ENCODE measurements around the gene MS4A14. TPM values are rescaled to one million over a fixed set of nuclear protein-coding genes. Genes with fewer than 3 reads are reported as not detected.

The MS4A14 gene
- polyA plus RNA-seq, 6 donors from 2014 or later: 0.43 to 1.8 (median 0.64) TPM; not detected in 1

- ATAC-seq (ENCODE audit: low read depth in 2 of 2) (no peak), DNase-seq (no peak)
- H3K27ac Mint-ChIP-seq: peak overlapping the region in 3 of 6 donors; percentile 12 to 99 (median 79)
- no peak overlapping the region for H3K4me3 Mint-ChIP-seq
- H3K36me3 Mint-ChIP-seq: peaks cover 11 to 20% of the 10 kb centered on the region in 2 donors
- H3K4me1 Mint-ChIP-seq: peaks cover 53 to 94% (median 89%) of the 10 kb centered on the region in 3 donors
- no peaks in the 10 kb centered on the region for H3K27me3 Mint-ChIP-seq
- peaks cover 0 to 12% (median 3%) of the 10 kb centered on the region in 7 donors for H3K9me3 Mint-ChIP-seq
These were observed 25.9 kb upstream of the MS4A14 start for GRCh38 chr11:60370252-60370810.

- Mint-ChIP-seq H3K36me3 (peaks cover 11 to 20% of the 10 kb centered on the region in 2 donors), H3K9me3 (peaks cover 0 to 12% (median 3%) of the 10 kb centered on the region in 7 donors), H3K4me3 (no peak overlapping the region), H3K4me1 (peaks cover 55 to 94% (median 90%) of the 10 kb centered on the region in 3 donors), H3K27ac (peak overlapping the region in 4 of 6 donors; percentile 12 to 99 (median 61)), H3K27me3 (no peaks in the 10 kb centered on the region)
- no peak for DNase-seq
- no peak for ATAC-seq (ENCODE audit: low read depth in 2 of 2)
These were observed 25.4 kb upstream of the MS4A14 start for GRCh38 chr11:60370811-60371298.

- no peak for DNase-seq
- ATAC-seq (ENCODE audit: low read depth in 2 of 2): no peak
- Mint-ChIP-seq H3K4me3 (no peak overlapping the region), H3K27me3 (no peaks in the 10 kb centered on the region), H3K27ac (peak overlapping the region in 2 of 6 donors; percentile 12 to 99), H3K4me1 (peaks cover 58 to 94% (median 90%) of the 10 kb centered on the region in 3 donors), H3K9me3 (peaks cover 0 to 12% (median 3%) of the 10 kb centered on the region in 7 donors), H3K36me3 (peaks cover 11 to 22% of the 10 kb centered on the region in 2 donors)
These were observed 24.9 kb upstream of the MS4A14 start for GRCh38 chr11:60371386-60371785.

GRCh38 chr11:60371854-60372253, 24.4 kb upstream of the MS4A14 start:
- no peak for ATAC-seq (ENCODE audit: low read depth in 2 of 2)
- Mint-ChIP-seq H3K4me1 (peaks cover 63 to 94% (median 93%) of the 10 kb centered on the region in 3 donors), H3K4me3 (peak overlapping the region in 2 of 8 donors; percentile 9 to 16), H3K27ac (peak overlapping the region in 3 of 6 donors; percentile 6 to 99 (median 68)), H3K9me3 (peaks cover 0 to 12% (median 3%) of the 10 kb centered on the region in 7 donors), H3K27me3 (no peaks in the 10 kb centered on the region), H3K36me3 (peaks cover 11 to 27% of the 10 kb centered on the region in 2 donors)
- DNase-seq: no peak

- no peaks in the 10 kb centered on the region for H3K27me3 Mint-ChIP-seq
- H3K9me3 Mint-ChIP-seq: peaks cover 0 to 9% (median 3%) of the 10 kb centered on the region in 7 donors
- DNase-seq (no peak), ATAC-seq (ENCODE audit: low read depth in 2 of 2) (no peak)
- peaks cover 11 to 27% of the 10 kb centered on the region in 2 donors for H3K36me3 Mint-ChIP-seq
- peaks cover 66 to 94% (median 93%) of the 10 kb centered on the region in 3 donors for H3K4me1 Mint-ChIP-seq
- peak overlapping the region in 3 of 6 donors; percentile 0 to 41 (median 18) for H3K27ac Mint-ChIP-seq
- peak overlapping the region in 1 of 8 donors; percentile 8 for H3K4me3 Mint-ChIP-seq
These were observed 23.5 kb upstream of the MS4A14 start for GRCh38 chr11:60372767-60373166.

GRCh38 chr11:60375316-60375715, 20.9 kb upstream of the MS4A14 start:
- DNase-seq: no peak
- H3K4me1 Mint-ChIP-seq: peaks cover 74 to 94% (median 94%) of the 10 kb centered on the region in 3 donors
- peaks cover 0 to 5% (median 0%) of the 10 kb centered on the region in 7 donors for H3K9me3 Mint-ChIP-seq
- H3K27ac Mint-ChIP-seq: peak overlapping the region in 3 of 6 donors; percentile 21 to 99 (median 83)
- H3K27me3 Mint-ChIP-seq: no peaks in the 10 kb centered on the region
- peaks cover 2 to 26% of the 10 kb centered on the region in 2 donors for H3K36me3 Mint-ChIP-seq
- ATAC-seq (ENCODE audit: low read depth in 2 of 2): no peak
- peak overlapping the region in 3 of 8 donors; percentile 7 to 52 (median 41) for H3K4me3 Mint-ChIP-seq

GRCh38 chr11:60376601-60377000, 19.7 kb upstream of the MS4A14 start:
- peaks cover 0 to 5% (median 0%) of the 10 kb centered on the region in 7 donors for H3K9me3 Mint-ChIP-seq
- peak overlapping the region; percentile 99 to 100 (median 99) for H3K27ac Mint-ChIP-seq
- DNase-seq (no peak), ATAC-seq (ENCODE audit: low read depth in 2 of 2) (no peak)
- no peaks in the 10 kb centered on the region for H3K27me3 Mint-ChIP-seq
- peaks cover 9 to 23% of the 10 kb centered on the region in 2 donors for H3K36me3 Mint-ChIP-seq
- H3K4me3 Mint-ChIP-seq: peak overlapping the region in 6 of 8 donors; percentile 1 to 90 (median 66)
- peaks cover 70 to 94% (median 91%) of the 10 kb centered on the region in 3 donors for H3K4me1 Mint-ChIP-seq

GRCh38 chr11:60377401-60378136, 18.7 kb upstream of the MS4A14 start:
- peaks cover 0 to 5% (median 0%) of the 10 kb centered on the region in 7 donors for H3K9me3 Mint-ChIP-seq
- DNase-seq: peak; percentile 77
- ATAC-seq (ENCODE audit: low read depth in 2 of 2): peak; percentile 76 to 83
- H3K36me3 Mint-ChIP-seq: peaks cover 9 to 27% of the 10 kb centered on the region in 2 donors
- peak overlapping the region; percentile 68 to 95 (median 88) for H3K4me3 Mint-ChIP-seq
- peak overlapping the region; percentile 99 to 100 (median 99) for H3K27ac Mint-ChIP-seq
- H3K4me1 Mint-ChIP-seq: peaks cover 71 to 93% (median 92%) of the 10 kb centered on the region in 3 donors
- H3K27me3 Mint-ChIP-seq: no peaks in the 10 kb centered on the region

- H3K27ac Mint-ChIP-seq: peak within 1 kb of the TSS; percentile 99 to 100 (median 99)
- H3K4me3 Mint-ChIP-seq: peak within 1 kb of the TSS; percentile 68 to 95 (median 88)
- no peaks in the 10 kb centered on the region for H3K27me3 Mint-ChIP-seq
- DNase-seq (peak; percentile 82), ATAC-seq (ENCODE audit: low read depth in 2 of 2) (peak; percentile 82 to 86)
- peaks cover 9 to 30% of the 10 kb centered on the region in 2 donors for H3K36me3 Mint-ChIP-seq
- peaks cover 66 to 89% (median 86%) of the 10 kb centered on the region in 3 donors for H3K4me1 Mint-ChIP-seq
- peaks cover 0 to 5% (median 0%) of the 10 kb centered on the region in 7 donors for H3K9me3 Mint-ChIP-seq
These were observed 17.9 kb upstream of the MS4A14 start, which contains the start of gene MS4A7 for GRCh38 chr11:60378354-60378753. Gene MS4A7 (plus strand): TSS chr11:60378532. CDS start chr11:60383142, 4,610 bp downstream.

GRCh38 chr11:60389279-60389910, 6.9 kb upstream of the MS4A14 start:
- peaks cover 40 to 56% (median 44%) of the 10 kb centered on the region in 3 donors for H3K4me1 Mint-ChIP-seq
- ATAC-seq (ENCODE audit: low read depth in 2 of 2) (peak; percentile 94 to 95), DNase-seq (peak; percentile 82)
- peaks cover 26 to 28% of the 10 kb centered on the region in 2 donors for H3K36me3 Mint-ChIP-seq
- peaks cover 0 to 4% (median 0%) of the 10 kb centered on the region in 7 donors for H3K9me3 Mint-ChIP-seq
- peak overlapping the region; percentile 95 to 97 (median 96) for H3K27ac Mint-ChIP-seq
- H3K4me3 Mint-ChIP-seq: peak overlapping the region; percentile 12 to 79 (median 52)
- H3K27me3 Mint-ChIP-seq: no peaks in the 10 kb centered on the region

GRCh38 chr11:60390419-60390818, 5.8 kb upstream of the MS4A14 start:
- H3K36me3 Mint-ChIP-seq: peaks cover 17 to 22% of the 10 kb centered on the region in 2 donors
- peak overlapping the region; percentile 95 to 97 (median 96) for H3K27ac Mint-ChIP-seq
- H3K9me3 Mint-ChIP-seq: peaks cover 0 to 4% (median 0%) of the 10 kb centered on the region in 7 donors
- no peaks in the 10 kb centered on the region for H3K27me3 Mint-ChIP-seq
- H3K4me1 Mint-ChIP-seq: peaks cover 44 to 53% (median 49%) of the 10 kb centered on the region in 3 donors
- DNase-seq: no peak
- H3K4me3 Mint-ChIP-seq: peak overlapping the region in 4 of 8 donors; percentile 12 to 59 (median 34)
- ATAC-seq (ENCODE audit: low read depth in 2 of 2): no peak

GRCh38 chr11:60392361-60392760, 3.9 kb upstream of the MS4A14 start:
- Mint-ChIP-seq H3K27ac (peak overlapping the region in 2 of 6 donors; percentile 15 to 95), H3K9me3 (peaks cover 0 to 2% (median 0%) of the 10 kb centered on the region in 7 donors), H3K36me3 (peaks cover 5 to 9% of the 10 kb centered on the region in 2 donors), H3K27me3 (no peaks in the 10 kb centered on the region), H3K4me1 (peaks cover 52 to 64% (median 56%) of the 10 kb centered on the region in 3 donors), H3K4me3 (no peak overlapping the region)
- DNase-seq (no peak), ATAC-seq (ENCODE audit: low read depth in 2 of 2) (no peak)
